EL (cell line): ENCODE results near the gene FXYD3.
A peak's percentile ranks its signal among the peaks of the same experiment; 100 is the strongest.

Experiments
- DNase-seq: peaks from one replicate; pipeline ENCODE4 v3.0.0-alpha.2; 2016

The FXYD3 gene

GRCh38 chr19:35115177-35115951, at the start of gene FXYD3:
FXYD3 (plus strand) TSS chr19:35115823; CDS start chr19:35119377, 3,554 bp downstream.
- DNase-seq: no peak

GRCh38 chr19:35066121-35066520, 49.5 kb upstream of the FXYD3 start:
- no peak for DNase-seq

- DNase-seq: peak; percentile 78
These were observed 48.7 kb upstream of the FXYD3 start for GRCh38 chr19:35066691-35067563.

- no peak for DNase-seq
These were observed 46.5 kb upstream of the FXYD3 start for GRCh38 chr19:35068941-35069634.

GRCh38 chr19:35069696-35070095, 45.9 kb upstream of the FXYD3 start:
- DNase-seq: no peak

GRCh38 chr19:35070471-35070870, 45.2 kb upstream of the FXYD3 start:
- DNase-seq: no peak

- no peak for DNase-seq
These were observed 42.1 kb upstream of the FXYD3 start for GRCh38 chr19:35073516-35073915.

GRCh38 chr19:35073941-35074340, 41.7 kb upstream of the FXYD3 start:
- no peak for DNase-seq

GRCh38 chr19:35074426-35075201, 41.0 kb upstream of the FXYD3 start:
- DNase-seq: no peak

GRCh38 chr19:35075202-35076025, 40.2 kb upstream of the FXYD3 start:
- no peak for DNase-seq

GRCh38 chr19:35076026-35076370, 39.6 kb upstream of the FXYD3 start:
- no peak for DNase-seq

- no peak for DNase-seq
These were observed 39.0 kb upstream of the FXYD3 start for GRCh38 chr19:35076657-35077056.

- no peak for DNase-seq
These were observed 38.0 kb upstream of the FXYD3 start for GRCh38 chr19:35077411-35078223.

GRCh38 chr19:35079826-35080225, 35.8 kb upstream of the FXYD3 start:
- DNase-seq: no peak

GRCh38 chr19:35080613-35081170, 34.9 kb upstream of the FXYD3 start:
- no peak for DNase-seq

GRCh38 chr19:35081201-35081600, 34.4 kb upstream of the FXYD3 start:
- DNase-seq: no peak

GRCh38 chr19:35083691-35084508, 31.7 kb upstream of the FXYD3 start:
- DNase-seq: no peak

- no peak for DNase-seq
These were observed 31.2 kb upstream of the FXYD3 start for GRCh38 chr19:35084509-35084762.

GRCh38 chr19:35085947-35086346, 29.7 kb upstream of the FXYD3 start:
- no peak for DNase-seq

GRCh38 chr19:35086455-35086854, 29.2 kb upstream of the FXYD3 start:
- DNase-seq: no peak
